Loucy (cell line): ENCODE data around the gene AGAP3.

Experiments
- H2AFZ ChIP-seq: fragments of 200-600 bp; sonication (generic); 2 replicates; pipeline ENCODE4 v1.6.0; 2016; ENCODE audit warnings: antibody characterized with exemption, mild to moderate bottlenecking, low read length, moderate library complexity
- H3F3A ChIP-seq: fragments of 200-600 bp; 2 replicates; pipeline ENCODE4 v1.6.0; 2016; ENCODE audit warnings: antibody characterized with exemption, low read depth, mild to moderate bottlenecking
- H3K27me3 ChIP-seq: fragments of 200-600 bp; sonication (generic); 2 replicates; pipeline ENCODE4 v1.6.1; 2014; ENCODE audit warnings: low read length, mild to moderate bottlenecking; ENCODE audit not compliant: insufficient read depth, poor library complexity, severe bottlenecking
- H3K36me3 ChIP-seq: fragments of 200-600 bp; sonication (generic); 2 replicates; pipeline ENCODE4 v1.6.1; 2016; ENCODE audit warnings: low read length; ENCODE audit not compliant: insufficient read depth
- H3K4me1 ChIP-seq: fragments of 200-600 bp; sonication (generic); 2 replicates; pipeline ENCODE4 v1.5.1; 2014; ENCODE audit warnings: low read length, mild to moderate bottlenecking; ENCODE audit not compliant: insufficient read depth, poor library complexity, severe bottlenecking
- H3K4me2 ChIP-seq: fragments of 200-600 bp; sonication (generic); 2 replicates; pipeline ENCODE4 v1.6.0; 2014; ENCODE audit warnings: antibody characterized with exemption, low read length, low read depth, mild to moderate bottlenecking; ENCODE audit not compliant: poor library complexity, severe bottlenecking
- H3K4me3 ChIP-seq: fragments of 200-600 bp; sonication (generic); 2 replicates; pipeline ENCODE4 v1.5.1; 2014; ENCODE audit warnings: low read length, mild to moderate bottlenecking, mixed read lengths; ENCODE audit not compliant: poor library complexity, severe bottlenecking
- H3K79me2 ChIP-seq: fragments of 200-600 bp; sonication (generic); 2 replicates; pipeline ENCODE4 v1.6.1; 2014; ENCODE audit warnings: low read length; ENCODE audit not compliant: insufficient read depth
- H3K9ac ChIP-seq: fragments of 200-600 bp; sonication (generic); 2 replicates; pipeline ENCODE4 v1.6.0; 2014; ENCODE audit warnings: mild to moderate bottlenecking, low read depth, low read length, moderate library complexity; ENCODE audit not compliant: poor library complexity, severe bottlenecking
- H3K9me2 ChIP-seq: fragments of 200-600 bp; sonication (generic); replicated peaks from 2 replicates; pipeline ENCODE4 v1.6.1; 2016; ENCODE audit warnings: low read depth, low read length, mixed read lengths
- H3K9me3 ChIP-seq: fragments of 200-600 bp; sonication (generic); 2 replicates; pipeline ENCODE4 v1.6.1; 2014; ENCODE audit warnings: mild to moderate bottlenecking, antibody characterized with exemption, low read length, low read depth; ENCODE audit not compliant: insufficient read depth
- H4K20me1 ChIP-seq: fragments of 200-600 bp; sonication (generic); 2 replicates; pipeline ENCODE4 v1.6.0; 2014; ENCODE audit warnings: antibody characterized with exemption, low read length, mild to moderate bottlenecking; ENCODE audit not compliant: insufficient read depth, poor library complexity, severe bottlenecking
- CTCF ChIP-seq: fragments of 200-600 bp; sonication (generic); conservative IDR thresholded peaks from 2 replicates; pipeline ENCODE4 v1.5.1; 2014; ENCODE audit warnings: mild to moderate bottlenecking, antibody characterized with exemption, low read length
- EZH2phosphoT487 ChIP-seq: fragments of 200-600 bp; IDR thresholded peaks from 2 replicates; pipeline ENCODE4 v1.6.1; 2018; ENCODE audit warnings: antibody characterized with exemption, mild to moderate bottlenecking, moderate library complexity, borderline replicate concordance

AGAP3 gene

GRCh38 chr7:151174246-151175046 lies 88.2 kb downstream of the AGAP3 start:
- Histone ChIP-seq H3F3A (no peaks in the 10 kb centered on the region), H3K4me3 (no peak overlapping the region), H3K79me2 (no peaks in the 10 kb centered on the region), H2AFZ (no peak overlapping the region), H3K9me3 (no peaks in the 10 kb centered on the region), H4K20me1 (no peaks in the 10 kb centered on the region), H3K4me1 (no peaks in the 10 kb centered on the region), H3K27me3 (no peaks in the 10 kb centered on the region), H3K9me2 (no peaks in the 10 kb centered on the region), H3K9ac (no peak overlapping the region), H3K36me3 (no peaks in the 10 kb centered on the region), H3K4me2 (no peak overlapping the region)
- no peak for TF ChIP-seq EZH2phosphoT487
- TF ChIP-seq CTCF = no peak

- no peaks in the 10 kb centered on the region for H3K9me3 ChIP-seq
- H3K36me3 ChIP-seq = no peaks in the 10 kb centered on the region
- no peak overlapping the region for H3K9ac ChIP-seq
- no peaks in the 10 kb centered on the region for H3K9me2 ChIP-seq
- no peaks in the 10 kb centered on the region for H3K79me2 ChIP-seq
- no peak overlapping the region for H3K4me2 ChIP-seq
- H2AFZ ChIP-seq = no peak overlapping the region
- no peak for TF ChIP-seq EZH2phosphoT487
- no peak for TF ChIP-seq CTCF
- no peaks in the 10 kb centered on the region for H3K4me1 ChIP-seq
- no peak overlapping the region for H3K4me3 ChIP-seq
- no peaks in the 10 kb centered on the region for H4K20me1 ChIP-seq
- no peaks in the 10 kb centered on the region for H3F3A ChIP-seq
- H3K27me3 ChIP-seq = no peaks in the 10 kb centered on the region
Observed at GRCh38 chr7:151175047-151175792, 88.9 kb downstream of the AGAP3 start.

GRCh38 chr7:151175793-151176311 lies 89.6 kb downstream of the AGAP3 start:
- H3K36me3 ChIP-seq = no peaks in the 10 kb centered on the region
- no peak overlapping the region for H3K9ac ChIP-seq
- H3K79me2 ChIP-seq = no peaks in the 10 kb centered on the region
- no peak overlapping the region for H3K4me3 ChIP-seq
- no peaks in the 10 kb centered on the region for H3F3A ChIP-seq
- no peaks in the 10 kb centered on the region for H3K4me1 ChIP-seq
- no peaks in the 10 kb centered on the region for H3K27me3 ChIP-seq
- no peaks in the 10 kb centered on the region for H4K20me1 ChIP-seq
- no peak for TF ChIP-seq EZH2phosphoT487
- TF ChIP-seq CTCF = 0 out of 2 replicates have a peak, but pooled peaks have one; percentile 10
- no peaks in the 10 kb centered on the region for H3K9me2 ChIP-seq
- no peak overlapping the region for H2AFZ ChIP-seq
- H3K9me3 ChIP-seq = no peaks in the 10 kb centered on the region
- no peak overlapping the region for H3K4me2 ChIP-seq
